ENCODE measurements around the gene MT1E. TPM values are rescaled to one million over a fixed set of nuclear protein-coding genes. Genes with fewer than 3 reads are reported as not detected.

Gene MT1E
- total and polyA plus RNA-seq, 11 donors, result 33.3 to 192 (median 103) TPM

DNA sequence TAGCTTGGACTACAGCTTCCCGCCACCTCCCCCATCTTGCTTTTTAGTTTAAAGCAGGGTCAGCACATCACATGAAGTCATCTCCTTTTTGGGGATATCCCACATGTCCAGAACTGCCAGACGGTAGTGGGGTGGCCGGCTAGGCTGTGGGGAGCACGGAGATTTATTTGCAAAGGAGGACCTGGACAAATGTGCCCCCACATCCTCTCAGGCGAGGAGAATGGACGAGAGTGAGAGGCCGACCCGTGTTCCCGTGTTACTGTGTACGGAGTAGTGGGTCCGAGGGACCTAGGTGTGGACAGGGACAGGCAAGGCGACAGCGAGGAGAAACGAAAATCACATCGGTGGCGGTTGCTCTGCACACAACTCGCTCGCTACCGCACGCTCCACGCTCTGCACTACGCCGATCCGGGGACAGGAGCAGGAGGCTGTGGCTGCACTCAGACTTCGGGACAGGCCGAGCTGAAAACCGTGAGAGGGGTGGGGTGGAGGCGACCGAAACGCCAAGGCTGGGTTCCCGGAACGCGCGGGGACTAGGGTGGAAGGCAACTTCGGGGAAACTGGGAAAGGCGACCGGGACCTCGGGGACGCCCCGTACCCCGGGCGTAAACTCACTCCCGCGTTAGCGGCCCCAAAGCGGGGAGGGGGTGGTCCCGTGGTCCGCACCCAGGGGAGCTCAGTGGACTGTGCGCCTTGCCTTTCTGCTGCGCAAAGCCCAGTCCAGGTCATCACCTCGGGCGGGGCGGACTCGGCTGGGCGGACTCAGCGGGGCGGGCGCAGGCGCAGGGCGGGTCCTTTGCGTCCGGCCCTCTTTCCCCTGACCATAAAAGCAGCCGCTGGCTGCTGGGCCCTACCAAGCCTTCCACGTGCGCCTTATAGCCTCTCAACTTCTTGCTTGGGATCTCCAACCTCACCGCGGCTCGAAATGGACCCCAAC, 12.5 kb downstream of the MT1E start, which contains the start of gene MT1A:
Gene MT1A, plus strand, starts transcription at position 853 of the 937 bp plus-strand sequence. Its CDS starts 73 bp downstream, at position 926.
- Histone ChIP-seq H3K27me3 (peaks cover 0 to 83% (median 31%) of the 10 kb centered on the region in 9 donors), H3K4me3 (peak within 1 kb of the TSS; percentile 22 to 67 (median 58)), H3K27ac (peak within 1 kb of the TSS; percentile 17 to 83 (median 57)), H3K36me3 (no peaks in the 10 kb centered on the region), H3K9me3 (no peaks in the 10 kb centered on the region), H3K4me1 (peaks cover 0 to 34% (median 14%) of the 10 kb centered on the region in 12 donors)
- WGBS, 4 donors, result 5 to 10% (median 6%) methylated on average over 50 to 68 of the region's 68 CpGs
- ATAC-seq (peak; percentile 86 to 93 (median 91)), DNase-seq (peak; percentile 78 to 90 (median 88))
- intact Hi-C loops (cut with DNase I), result loop anchor here in 2 of 10 donors (2.0 to 5.0 kb wide), 2 partner anchors 29 to 44 kb away; partner anchors contain the start of genes MT1X (in 1 of the 2) and MT2A (in 1 of the 2)
- TF ChIP-seq POLR2A (IDR thresholded peaks at IDR 0.05), result peak in 1 of 2 donors; percentile 74
- TF ChIP-seq, protein P1, sequence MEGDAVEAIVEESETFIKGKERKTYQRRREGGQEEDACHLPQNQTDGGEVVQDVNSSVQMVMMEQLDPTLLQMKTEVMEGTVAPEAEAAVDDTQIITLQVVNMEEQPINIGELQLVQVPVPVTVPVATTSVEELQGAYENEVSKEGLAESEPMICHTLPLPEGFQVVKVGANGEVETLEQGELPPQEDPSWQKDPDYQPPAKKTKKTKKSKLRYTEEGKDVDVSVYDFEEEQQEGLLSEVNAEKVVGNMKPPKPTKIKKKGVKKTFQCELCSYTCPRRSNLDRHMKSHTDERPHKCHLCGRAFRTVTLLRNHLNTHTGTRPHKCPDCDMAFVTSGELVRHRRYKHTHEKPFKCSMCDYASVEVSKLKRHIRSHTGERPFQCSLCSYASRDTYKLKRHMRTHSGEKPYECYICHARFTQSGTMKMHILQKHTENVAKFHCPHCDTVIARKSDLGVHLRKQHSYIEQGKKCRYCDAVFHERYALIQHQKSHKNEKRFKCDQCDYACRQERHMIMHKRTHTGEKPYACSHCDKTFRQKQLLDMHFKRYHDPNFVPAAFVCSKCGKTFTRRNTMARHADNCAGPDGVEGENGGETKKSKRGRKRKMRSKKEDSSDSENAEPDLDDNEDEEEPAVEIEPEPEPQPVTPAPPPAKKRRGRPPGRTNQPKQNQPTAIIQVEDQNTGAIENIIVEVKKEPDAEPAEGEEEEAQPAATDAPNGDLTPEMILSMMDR (IDR thresholded peaks at IDR 0.05), result no peak

DNA sequence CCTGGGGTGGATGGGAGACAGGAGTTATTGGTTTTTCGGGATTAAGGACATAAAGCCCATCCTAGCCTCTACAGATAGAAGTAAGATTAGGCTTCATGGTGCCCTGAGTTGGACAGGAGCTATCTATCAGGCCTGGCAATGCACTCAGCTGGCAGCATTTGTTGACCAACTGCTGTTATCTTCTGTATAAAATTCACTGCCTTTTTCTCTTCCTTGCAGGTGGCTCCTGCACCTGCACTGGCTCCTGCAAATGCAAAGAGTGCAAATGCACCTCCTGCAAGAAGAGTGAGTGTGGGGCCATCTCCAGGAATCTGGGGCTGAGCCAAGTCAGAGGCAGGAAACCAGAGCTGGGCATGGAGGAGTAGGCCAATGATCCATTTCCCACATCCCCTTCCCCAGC, 13.5 kb downstream of the MT1E start:
- H3K27ac ChIP-seq, result peak overlapping the region in 2 of 12 donors; percentile 17 to 60
- ATAC-seq, result no peak
- WGBS, 4 donors, result 38 to 68% (median 65%) methylated on average over 1 of the region's 1 CpG
- H3K4me1 ChIP-seq, result peaks cover 4 to 37% (median 19%) of the 10 kb centered on the region in 12 donors
- no peaks in the 10 kb centered on the region for H3K9me3 ChIP-seq
- H3K27me3 ChIP-seq, result peaks cover 0 to 86% (median 36%) of the 10 kb centered on the region in 9 donors
- TF ChIP-seq, protein P1 (IDR thresholded peaks at IDR 0.05), result no peak
- no peak for TF ChIP-seq POLR2A (IDR thresholded peaks at IDR 0.05)
- DNase-seq, result no peak
- no peaks in the 10 kb centered on the region for H3K36me3 ChIP-seq
- H3K4me3 ChIP-seq, result peak overlapping the region in 1 of 12 donors; percentile 64
- intact Hi-C loops (cut with DNase I), result loop anchor here in 2 of 10 donors (2.0 to 5.0 kb wide), 2 partner anchors 30 to 43 kb away; partner anchors contain the start of genes MT1X (in 1 of the 2) and MT2A (in 1 of the 2)

DNA sequence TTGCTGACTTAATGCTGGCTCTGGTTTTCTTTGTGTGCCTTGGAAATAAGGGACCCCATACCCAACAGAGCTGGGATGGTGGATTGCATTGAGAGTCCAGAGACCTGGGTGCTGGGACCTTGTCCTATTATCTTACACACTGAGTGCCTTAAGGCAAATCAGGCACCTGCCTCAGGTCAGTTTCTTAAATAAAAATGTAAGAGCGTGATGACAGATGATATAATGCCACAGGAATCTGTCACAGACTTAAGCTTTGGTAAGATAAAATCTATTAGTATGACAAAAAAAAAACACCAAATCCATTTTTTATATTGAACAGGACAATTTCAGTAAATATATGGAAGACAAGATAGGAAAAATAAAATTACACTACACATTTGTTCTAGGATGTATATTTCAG, 14.5 kb downstream of the MT1E start:
- Histone ChIP-seq H3K27me3 (peaks cover 0 to 86% (median 35%) of the 10 kb centered on the region in 9 donors), H3K27ac (no peak overlapping the region), H3K36me3 (no peaks in the 10 kb centered on the region), H3K4me1 (peaks cover 4 to 33% (median 18%) of the 10 kb centered on the region in 12 donors), H3K4me3 (no peak overlapping the region), H3K9me3 (no peaks in the 10 kb centered on the region)
- no peak for TF ChIP-seq POLR2A (IDR thresholded peaks at IDR 0.05)
- TF ChIP-seq, protein P1 (IDR thresholded peaks at IDR 0.05), result no peak
- ATAC-seq, result no peak
- 80 to 93% (median 87%) methylated on average over 1 of the region's 1 CpG for WGBS, 4 donors
- intact Hi-C loops (cut with DNase I), result loop anchor here in 3 of 10 donors (5.0 kb wide), 1 partner anchor 33 kb away; the partner anchor contains the start of gene MT2A (in 3 of the 3)
- DNase-seq, result no peak

DNA sequence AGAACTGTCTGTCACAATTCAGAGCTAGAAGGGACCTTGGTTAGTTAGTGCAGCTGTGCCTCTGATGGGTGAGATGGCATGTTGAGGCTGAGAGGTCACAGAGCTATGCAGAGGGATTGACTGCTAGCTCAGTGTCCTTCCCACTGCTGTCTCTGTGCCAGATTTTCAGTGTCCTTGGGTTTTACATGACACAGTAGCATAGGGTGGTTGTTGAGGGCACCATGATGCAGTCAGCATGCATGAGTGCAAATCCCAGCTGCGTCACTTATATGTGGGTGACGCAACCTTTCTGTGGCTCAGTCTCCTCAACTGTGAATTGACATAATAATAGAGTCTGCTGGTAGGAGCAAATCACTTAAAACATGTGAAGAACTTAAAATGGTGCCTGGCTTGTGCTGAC, 15.6 kb downstream of the MT1E start:
- peaks cover 0 to 28% (median 18%) of the 10 kb centered on the region in 12 donors for H3K4me1 ChIP-seq
- no peak for TF ChIP-seq POLR2A (IDR thresholded peaks at IDR 0.05)
- TF ChIP-seq, protein P1 (IDR thresholded peaks at IDR 0.05), result no peak
- H3K27ac ChIP-seq, result no peak overlapping the region
- H3K36me3 ChIP-seq, result no peaks in the 10 kb centered on the region
- intact Hi-C loops (cut with DNase I), result loop anchor here in 3 of 10 donors (5.0 kb wide), 1 partner anchor 34 kb away; the partner anchor contains the start of gene MT2A (in 3 of the 3)
- H3K27me3 ChIP-seq, result peaks cover 0 to 84% (median 30%) of the 10 kb centered on the region in 9 donors
- 92 to 100% (median 98%) methylated on average over 2 of the region's 2 CpGs for WGBS, 4 donors
- ATAC-seq (no peak), DNase-seq (no peak)
- no peak overlapping the region for H3K4me3 ChIP-seq
- no peaks in the 10 kb centered on the region for H3K9me3 ChIP-seq
